GM23338 (cell line): ENCODE data around the gene UCN. TPM values are rescaled to one million over a fixed set of nuclear protein-coding genes. Genes with fewer than 3 reads are reported as not detected.
"Not testable (repeated sequence)": the region's sequence is repeated elsewhere in the genome, so short reads cannot be mapped to it uniquely, and the experiment has no call there.

Experiments
- ATAC-seq: fragments of 200-7000 bp; cut with Tn5 transposase; 3 replicates; pipeline ENCODE4 v1.9.1; 2020
- DNase-seq: peaks from one replicate; pipeline ENCODE4 v3.0.0-alpha.2; 2015; ENCODE audit warnings: low spot score
- H2AFZ ChIP-seq: fragments of 200-600 bp; sonication (generic); 2 replicates; pipeline ENCODE4 v1.8.0; 2016; ENCODE audit warnings: antibody characterized with exemption, mild to moderate bottlenecking, moderate library complexity
- H3F3A ChIP-seq: fragments of 200-600 bp; sonication (generic); replicated peaks from 2 replicates; pipeline ENCODE4 v1.8.0; 2017; ENCODE audit warnings: antibody characterized with exemption, mixed run types, low read depth
- H3K27ac ChIP-seq: fragments of 200-600 bp; sonication (generic); 2 replicates; pipeline ENCODE4 v1.6.1; 2016; ENCODE audit warnings: low read depth
- H3K27me3 ChIP-seq: fragments of 200-600 bp; sonication (generic); 2 replicates; pipeline ENCODE4 v1.8.0; 2016; ENCODE audit warnings: mild to moderate bottlenecking, mixed run types, moderate library complexity; ENCODE audit not compliant: insufficient read depth
- H3K36me3 ChIP-seq: fragments of 200-600 bp; sonication (generic); 2 replicates; pipeline ENCODE4 v1.8.0; 2016; ENCODE audit warnings: mild to moderate bottlenecking; ENCODE audit not compliant: insufficient read depth
- H3K4me1 ChIP-seq: fragments of 200-600 bp; sonication (generic); 2 replicates; pipeline ENCODE4 v1.8.0; 2016; ENCODE audit warnings: mild to moderate bottlenecking, moderate library complexity; ENCODE audit not compliant: insufficient read depth
- H3K4me2 ChIP-seq: fragments of 200-600 bp; sonication (generic); 2 replicates; pipeline ENCODE4 v1.7.1; 2017; ENCODE audit warnings: mixed run types
- H3K4me3 ChIP-seq: fragments of 200-600 bp; sonication (generic); 2 replicates; pipeline ENCODE4 v1.6.1; 2016; ENCODE audit warnings: mixed run types
- H3K79me2 ChIP-seq: fragments of 200-600 bp; sonication (generic); replicated peaks from 2 replicates; pipeline ENCODE4 v1.8.0; 2017; ENCODE audit warnings: mild to moderate bottlenecking; ENCODE audit not compliant: insufficient read depth
- H3K9me2 ChIP-seq: fragments of 200-600 bp; sonication (generic); 2 replicates; pipeline ENCODE4 v1.8.0; 2017; ENCODE audit not compliant: insufficient read depth
- H4K20me1 ChIP-seq: fragments of 200-600 bp; sonication (generic); replicated peaks from 2 replicates; pipeline ENCODE4 v1.8.0; 2017; ENCODE audit warnings: mild to moderate bottlenecking; ENCODE audit not compliant: insufficient read depth
- H3K27ac Mint-ChIP-seq: 2 replicates; pipeline ENCODE4 v1.8.0; 2020; ENCODE audit warnings: inconsistent platforms, mild to moderate bottlenecking, moderate library complexity, mixed read lengths
- H3K27me3 Mint-ChIP-seq: 3 replicates; pipeline ENCODE4 v1.8.0; 2022; ENCODE audit warnings: low read depth, mild to moderate bottlenecking, moderate library complexity, mixed read lengths, inconsistent platforms; ENCODE audit not compliant: insufficient read depth, poor library complexity
- H3K36me3 Mint-ChIP-seq: 3 replicates; pipeline ENCODE4 v1.8.0; 2021; ENCODE audit warnings: low read depth, mild to moderate bottlenecking, inconsistent platforms, moderate library complexity, mixed read lengths
- H3K4me1 Mint-ChIP-seq: 3 replicates; pipeline ENCODE4 v1.8.0; 2020; ENCODE audit warnings: mild to moderate bottlenecking, inconsistent platforms, mixed read lengths
- H3K4me3 Mint-ChIP-seq: 3 replicates; pipeline ENCODE4 v1.8.0; 2021; ENCODE audit warnings: moderate library complexity, mild to moderate bottlenecking, inconsistent platforms, mixed read lengths
- H3K9me3 Mint-ChIP-seq: 3 replicates; pipeline ENCODE4 v1.8.0; 2020; ENCODE audit warnings: moderate library complexity, mild to moderate bottlenecking, inconsistent platforms, mixed read lengths
- CREB1 ChIP-seq: fragments of 250-450 bp; sonication (Bioruptor Pico); IDR thresholded peaks from 2 replicates; pipeline ENCODE4 v1.5.0; 2020; ENCODE audit warnings: low read depth, mild to moderate bottlenecking, moderate library complexity
- CTCF ChIP-seq, 2 experiments: fragments of 200-600 bp in 1 of 2; sonication (generic) in 1 of 2; conservative IDR thresholded peaks; 2 replicates each; pipeline versions ENCODE4 v1.5.1 to v1.6.1; 2016 to 2017; ENCODE audit warnings: antibody characterized with exemption in 2 of 2, low read depth in 2 of 2, mild to moderate bottlenecking in 2 of 2, moderate library complexity in 1 of 2
- EZH2 ChIP-seq: fragments of 200-600 bp; sonication (generic); IDR thresholded peaks from one replicate; pipeline ENCODE4 v1.8.0; 2017; ENCODE audit warnings: antibody characterized with exemption, mild to moderate bottlenecking, low read depth; ENCODE audit not compliant: unreplicated experiment
- JUNB ChIP-seq: IDR thresholded peaks from one replicate; pipeline ENCODE4 v1.6.1; 2016; ENCODE audit warnings: antibody characterized with exemption; ENCODE audit not compliant: unreplicated experiment
- POLR2AphosphoS5 ChIP-seq: IDR thresholded peaks from 2 replicates; pipeline ENCODE4 v1.6.1; 2016; ENCODE audit warnings: antibody characterized with exemption, low read depth
- ZNF114 ChIP-seq: fragments of 250-450 bp; sonication (Bioruptor Pico); IDR thresholded peaks from 2 replicates; pipeline ENCODE4 v1.5.0; 2020; ENCODE audit warnings: mild to moderate bottlenecking, moderate library complexity
- ZNF331 ChIP-seq: fragments of 250-450 bp; sonication (Bioruptor Pico); IDR thresholded peaks from 2 replicates; pipeline ENCODE4 v1.5.0; 2020; ENCODE audit warnings: low read depth, mild to moderate bottlenecking, moderate library complexity
- ZNF462 ChIP-seq: fragments of 250-450 bp; sonication (Bioruptor Pico); IDR thresholded peaks from 2 replicates; pipeline ENCODE4 v1.5.0; 2020; ENCODE audit warnings: mild to moderate bottlenecking, moderate library complexity
- polyA plus RNA-seq: library from polyadenylated mRNA; unstranded; fragments of >200 nt; fragmentation: Nextera tagmentation; extraction: Ambion mirVana; gene quantifications from 2 replicates; pipeline ENCODE4 v1.2.1, GENCODE V29; 2016
- total RNA-seq: library from RNA; depleted of rRNA; stranded (reverse); fragments of >200 nt; shearing (Covaris generic); gene quantifications from 2 replicates; pipeline ENCODE4 v1.2.3, GENCODE V29; 2014
- TF ChIP-seq, protein P1 (sequence below): IDR thresholded peaks from 2 replicates; pipeline ENCODE4 v1.6.1; 2016; ENCODE audit warnings: antibody characterized with exemption

UCN gene
- total and polyA plus RNA-seq, 2 experiments from 2014 or later = 0.59 to 0.99 TPM

GRCh38 chr2:27275211-27276150 is 32.8 kb downstream of the UCN start, which contains the start of gene DNAJC5G:
Gene DNAJC5G, plus strand, starts transcription at chr2:27275433. Its CDS starts 1,296 bp downstream, at chr2:27276729.
- ATAC-seq = peak; percentile 62
- H3K4me1 Mint-ChIP-seq = peaks cover 9% of the 10 kb centered on the region
- Histone ChIP-seq H3K9me2 (no peaks in the 10 kb centered on the region), H3K4me1 (no peaks in the 10 kb centered on the region), H3F3A (no peaks in the 10 kb centered on the region), H3K4me3 (no peak within 1 kb of the TSS), H3K79me2 (no peaks in the 10 kb centered on the region), H3K27ac (no peak within 1 kb of the TSS), H4K20me1 (no peaks in the 10 kb centered on the region), H3K4me2 (no peak within 1 kb of the TSS), H3K36me3 (no peaks in the 10 kb centered on the region), H2AFZ (peak within 1 kb of the TSS; percentile 66; the same call in 1 of the 2 replicates), H3K27me3 (no peaks in the 10 kb centered on the region)
- H3K27ac Mint-ChIP-seq = no peak within 1 kb of the TSS
- H3K27me3 Mint-ChIP-seq = peaks cover 4% of the 10 kb centered on the region
- no peaks in the 10 kb centered on the region; the same call in 2 of the 3 replicates for H3K36me3 Mint-ChIP-seq
- TF ChIP-seq CREB1 (CRISPR knock-in tag) = no peak
- no peak for TF ChIP-seq ZNF114
- no peak for TF ChIP-seq CTCF (conservative IDR thresholded peaks at IDR 0.05; ENCODE audit: low read depth in 2 of 2)
- no peak for TF ChIP-seq ZNF462 (CRISPR knock-in tag)
- no peak for TF ChIP-seq POLR2AphosphoS5
- TF ChIP-seq ZNF331 (CRISPR knock-in tag) = no peak
- no peak for TF ChIP-seq EZH2
- no peak for TF ChIP-seq JUNB
- TF ChIP-seq, protein P1, sequence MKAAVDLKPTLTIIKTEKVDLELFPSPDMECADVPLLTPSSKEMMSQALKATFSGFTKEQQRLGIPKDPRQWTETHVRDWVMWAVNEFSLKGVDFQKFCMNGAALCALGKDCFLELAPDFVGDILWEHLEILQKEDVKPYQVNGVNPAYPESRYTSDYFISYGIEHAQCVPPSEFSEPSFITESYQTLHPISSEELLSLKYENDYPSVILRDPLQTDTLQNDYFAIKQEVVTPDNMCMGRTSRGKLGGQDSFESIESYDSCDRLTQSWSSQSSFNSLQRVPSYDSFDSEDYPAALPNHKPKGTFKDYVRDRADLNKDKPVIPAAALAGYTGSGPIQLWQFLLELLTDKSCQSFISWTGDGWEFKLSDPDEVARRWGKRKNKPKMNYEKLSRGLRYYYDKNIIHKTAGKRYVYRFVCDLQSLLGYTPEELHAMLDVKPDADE = no peak
- no peak for DNase-seq
- no peak within 1 kb of the TSS; the same call in 2 of the 3 replicates for H3K4me3 Mint-ChIP-seq
- no peaks in the 10 kb centered on the region for H3K9me3 Mint-ChIP-seq

DNA sequence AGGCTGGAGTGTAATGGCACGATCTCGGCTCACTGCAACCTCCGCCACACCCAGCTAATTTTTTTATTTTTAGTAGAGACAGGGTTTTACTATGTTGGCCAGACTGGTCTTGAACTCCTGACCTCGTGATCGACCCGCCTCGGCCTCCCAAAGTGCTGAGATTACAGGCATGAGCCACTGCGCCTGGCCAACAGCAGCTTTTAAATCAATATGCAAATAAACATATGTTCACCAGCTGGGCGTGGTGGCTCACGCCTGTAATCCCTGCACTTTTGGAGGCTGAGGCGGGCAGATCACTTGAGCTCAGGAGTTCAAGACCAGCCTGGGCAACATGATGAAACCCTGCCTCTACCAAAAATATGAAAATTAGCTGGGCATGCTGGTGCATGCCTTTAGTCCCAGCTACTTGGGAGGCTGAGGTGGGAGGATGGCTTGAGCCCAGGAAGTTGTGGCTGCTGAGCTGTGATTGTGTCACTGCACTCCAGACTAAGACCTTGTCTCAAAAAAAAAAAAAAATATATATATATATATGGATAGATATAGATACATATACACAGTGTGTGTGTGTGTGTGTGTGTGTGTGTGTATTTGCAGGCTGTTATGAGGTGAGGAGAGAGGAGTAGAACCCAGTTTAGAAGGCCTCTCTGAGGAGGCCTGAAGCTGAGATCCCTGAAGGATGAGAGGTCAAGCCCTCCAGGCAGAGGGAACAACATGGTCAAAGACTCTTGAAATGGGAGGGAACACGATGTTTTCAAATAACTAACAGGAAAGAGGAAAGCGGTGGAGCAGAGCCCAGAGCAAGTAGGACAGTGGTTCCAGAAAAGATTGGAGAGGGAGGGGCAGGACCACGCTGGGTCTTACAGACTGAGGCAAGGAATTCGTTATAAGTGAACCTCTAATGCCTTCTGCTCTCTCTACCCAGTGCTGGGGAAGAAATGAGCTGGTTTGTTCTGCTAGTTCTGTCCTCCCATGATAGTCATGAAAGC is 35.4 kb downstream of the UCN start:
- not testable (repeated sequence) for H2AFZ ChIP-seq, H3K4me3 Mint-ChIP-seq, H3K4me1 ChIP-seq, H3K27me3 Mint-ChIP-seq, H3K79me2 ChIP-seq, DNase-seq, H3K4me3 ChIP-seq, H3K4me1 Mint-ChIP-seq, H3K27ac Mint-ChIP-seq, H3K9me3 Mint-ChIP-seq, H4K20me1 ChIP-seq, H3K36me3 ChIP-seq, H3K4me2 ChIP-seq, H3K36me3 Mint-ChIP-seq, ATAC-seq, H3K27ac ChIP-seq, H3K9me2 ChIP-seq, H3F3A ChIP-seq, H3K27me3 ChIP-seq
